ENCODE results near the gene EXOC1. TPM values are rescaled to one million over a fixed set of nuclear protein-coding genes. Genes with fewer than 3 reads are reported as not detected.

Gene EXOC1
- total and polyA plus RNA-seq, 2 experiments from 2014 or later = 13.4 to 22.2 TPM

DNA sequence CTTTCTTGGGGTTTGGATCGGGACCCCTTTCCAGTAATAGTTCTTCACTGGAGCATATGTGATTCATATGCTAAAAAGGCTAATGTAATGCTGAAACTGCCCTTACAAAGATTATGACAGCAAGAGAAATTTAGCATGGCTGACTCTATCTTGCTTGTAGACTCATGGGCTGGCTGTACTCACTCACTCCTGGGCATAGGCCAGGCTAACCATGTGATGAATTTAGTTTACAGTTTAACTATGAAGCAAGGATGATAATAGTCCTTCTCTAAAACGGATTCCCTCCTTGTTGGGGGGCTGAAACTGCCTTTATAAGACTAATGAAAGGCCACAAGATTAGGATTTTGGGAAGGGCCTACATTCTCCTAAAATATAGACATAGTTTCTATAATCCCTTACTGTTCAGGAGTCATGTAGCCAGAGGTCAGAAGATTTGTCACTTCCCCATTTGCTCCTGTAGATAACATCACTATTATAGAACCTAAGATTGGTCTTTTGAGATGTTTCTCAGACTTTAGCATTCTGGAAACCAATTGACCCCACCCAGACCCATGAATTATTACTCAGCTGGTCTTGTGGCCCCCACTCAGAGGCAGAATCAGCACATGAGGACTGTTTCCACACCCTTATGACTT lies 74.5 kb downstream of the EXOC1 start:
- no peaks in the 10 kb centered on the region for H4K20me1 ChIP-seq (replicated peaks; ENCODE audit: insufficient read depth)
- ATAC-seq (no peak), DNase-seq (ENCODE audit: low spot score) (no peak)
- H3K27ac ChIP-seq (ENCODE audit: low read depth) = no peak overlapping the region
- no peaks in the 10 kb centered on the region for H3K9me2 ChIP-seq (ENCODE audit: insufficient read depth)
- H3K27me3 ChIP-seq (ENCODE audit: insufficient read depth) = no peaks in the 10 kb centered on the region
- Mint-ChIP-seq H3K27ac (no peak overlapping the region), H3K9me3 (peaks cover 5% of the 10 kb centered on the region; the same call in 1 of the 3 replicates), H3K4me1 (peaks cover 28% of the 10 kb centered on the region), H3K36me3 (ENCODE audit: low read depth) (no peaks in the 10 kb centered on the region), H3K4me3 (no peak overlapping the region), H3K27me3 (ENCODE audit: insufficient read depth, low read depth, poor library complexity) (peaks cover 8% of the 10 kb centered on the region)
- H3K36me3 ChIP-seq (ENCODE audit: insufficient read depth) = no peaks in the 10 kb centered on the region
- H2AFZ ChIP-seq = no peak overlapping the region
- H3F3A ChIP-seq (replicated peaks; ENCODE audit: low read depth) = no peaks in the 10 kb centered on the region
- H3K4me3 ChIP-seq = no peak overlapping the region
- no peaks in the 10 kb centered on the region for H3K79me2 ChIP-seq (replicated peaks; ENCODE audit: insufficient read depth)
- no peak for TF ChIP-seq STAT1 (IDR thresholded peaks at IDR 0.05; ENCODE audit: unreplicated experiment)
- H3K4me2 ChIP-seq = no peak overlapping the region
- H3K4me1 ChIP-seq (ENCODE audit: insufficient read depth) = peaks cover 16% of the 10 kb centered on the region

DNA sequence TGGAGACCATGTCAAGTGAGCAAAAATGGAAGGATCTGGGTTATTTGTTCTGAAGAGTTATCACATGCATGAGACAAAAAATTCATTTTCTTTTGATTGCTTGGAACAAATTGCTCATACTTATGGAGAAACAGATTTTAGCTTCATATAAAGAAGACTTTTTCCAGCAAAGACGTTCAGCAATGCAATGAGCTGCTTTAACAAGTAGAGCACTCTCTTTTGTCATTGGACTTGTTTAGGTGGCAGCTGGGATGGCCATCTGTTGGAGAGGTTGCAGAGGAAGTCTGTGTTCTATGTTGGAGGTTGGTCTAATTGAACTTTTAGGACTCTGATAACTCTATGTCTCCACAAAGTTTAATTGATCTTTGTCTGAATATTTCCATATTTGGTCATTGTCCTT lies 75.4 kb downstream of the EXOC1 start:
- Histone ChIP-seq H3K27ac (ENCODE audit: low read depth) (no peak overlapping the region), H3K4me1 (ENCODE audit: insufficient read depth) (peaks cover 16% of the 10 kb centered on the region), H4K20me1 (replicated peaks; ENCODE audit: insufficient read depth) (no peaks in the 10 kb centered on the region), H3K9me2 (ENCODE audit: insufficient read depth) (no peaks in the 10 kb centered on the region), H3K36me3 (ENCODE audit: insufficient read depth) (no peaks in the 10 kb centered on the region), H3K27me3 (ENCODE audit: insufficient read depth) (no peaks in the 10 kb centered on the region), H3K79me2 (replicated peaks; ENCODE audit: insufficient read depth) (no peaks in the 10 kb centered on the region), H3K4me3 (no peak overlapping the region), H3K4me2 (no peak overlapping the region), H2AFZ (no peak overlapping the region), H3F3A (replicated peaks; ENCODE audit: low read depth) (no peaks in the 10 kb centered on the region)
- TF ChIP-seq EZH2 (IDR thresholded peaks at IDR 0.05; ENCODE audit: low read depth, unreplicated experiment) (no peak), ZNF114 (CRISPR knock-in tag; IDR thresholded peaks at IDR 0.05) (no peak), CREB1 (CRISPR knock-in tag; IDR thresholded peaks at IDR 0.05; ENCODE audit: low read depth) (no peak), POLR2AphosphoS5 (IDR thresholded peaks at IDR 0.05; ENCODE audit: low read depth) (no peak), STAT1 (IDR thresholded peaks at IDR 0.05; ENCODE audit: unreplicated experiment) (no peak), ZNF331 (CRISPR knock-in tag; IDR thresholded peaks at IDR 0.05; ENCODE audit: low read depth) (no peak), EZH2phosphoT487 (IDR thresholded peaks at IDR 0.05; ENCODE audit: unreplicated experiment) (no peak)
- TF ChIP-seq, protein P1, sequence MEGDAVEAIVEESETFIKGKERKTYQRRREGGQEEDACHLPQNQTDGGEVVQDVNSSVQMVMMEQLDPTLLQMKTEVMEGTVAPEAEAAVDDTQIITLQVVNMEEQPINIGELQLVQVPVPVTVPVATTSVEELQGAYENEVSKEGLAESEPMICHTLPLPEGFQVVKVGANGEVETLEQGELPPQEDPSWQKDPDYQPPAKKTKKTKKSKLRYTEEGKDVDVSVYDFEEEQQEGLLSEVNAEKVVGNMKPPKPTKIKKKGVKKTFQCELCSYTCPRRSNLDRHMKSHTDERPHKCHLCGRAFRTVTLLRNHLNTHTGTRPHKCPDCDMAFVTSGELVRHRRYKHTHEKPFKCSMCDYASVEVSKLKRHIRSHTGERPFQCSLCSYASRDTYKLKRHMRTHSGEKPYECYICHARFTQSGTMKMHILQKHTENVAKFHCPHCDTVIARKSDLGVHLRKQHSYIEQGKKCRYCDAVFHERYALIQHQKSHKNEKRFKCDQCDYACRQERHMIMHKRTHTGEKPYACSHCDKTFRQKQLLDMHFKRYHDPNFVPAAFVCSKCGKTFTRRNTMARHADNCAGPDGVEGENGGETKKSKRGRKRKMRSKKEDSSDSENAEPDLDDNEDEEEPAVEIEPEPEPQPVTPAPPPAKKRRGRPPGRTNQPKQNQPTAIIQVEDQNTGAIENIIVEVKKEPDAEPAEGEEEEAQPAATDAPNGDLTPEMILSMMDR (conservative IDR thresholded peaks at IDR 0.05; ENCODE audit: low read depth in 2 of 2) = no peak
- TF ChIP-seq, protein P2, sequence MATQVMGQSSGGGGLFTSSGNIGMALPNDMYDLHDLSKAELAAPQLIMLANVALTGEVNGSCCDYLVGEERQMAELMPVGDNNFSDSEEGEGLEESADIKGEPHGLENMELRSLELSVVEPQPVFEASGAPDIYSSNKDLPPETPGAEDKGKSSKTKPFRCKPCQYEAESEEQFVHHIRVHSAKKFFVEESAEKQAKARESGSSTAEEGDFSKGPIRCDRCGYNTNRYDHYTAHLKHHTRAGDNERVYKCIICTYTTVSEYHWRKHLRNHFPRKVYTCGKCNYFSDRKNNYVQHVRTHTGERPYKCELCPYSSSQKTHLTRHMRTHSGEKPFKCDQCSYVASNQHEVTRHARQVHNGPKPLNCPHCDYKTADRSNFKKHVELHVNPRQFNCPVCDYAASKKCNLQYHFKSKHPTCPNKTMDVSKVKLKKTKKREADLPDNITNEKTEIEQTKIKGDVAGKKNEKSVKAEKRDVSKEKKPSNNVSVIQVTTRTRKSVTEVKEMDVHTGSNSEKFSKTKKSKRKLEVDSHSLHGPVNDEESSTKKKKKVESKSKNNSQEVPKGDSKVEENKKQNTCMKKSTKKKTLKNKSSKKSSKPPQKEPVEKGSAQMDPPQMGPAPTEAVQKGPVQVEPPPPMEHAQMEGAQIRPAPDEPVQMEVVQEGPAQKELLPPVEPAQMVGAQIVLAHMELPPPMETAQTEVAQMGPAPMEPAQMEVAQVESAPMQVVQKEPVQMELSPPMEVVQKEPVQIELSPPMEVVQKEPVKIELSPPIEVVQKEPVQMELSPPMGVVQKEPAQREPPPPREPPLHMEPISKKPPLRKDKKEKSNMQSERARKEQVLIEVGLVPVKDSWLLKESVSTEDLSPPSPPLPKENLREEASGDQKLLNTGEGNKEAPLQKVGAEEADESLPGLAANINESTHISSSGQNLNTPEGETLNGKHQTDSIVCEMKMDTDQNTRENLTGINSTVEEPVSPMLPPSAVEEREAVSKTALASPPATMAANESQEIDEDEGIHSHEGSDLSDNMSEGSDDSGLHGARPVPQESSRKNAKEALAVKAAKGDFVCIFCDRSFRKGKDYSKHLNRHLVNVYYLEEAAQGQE (IDR thresholded peaks at IDR 0.05; ENCODE audit: unreplicated experiment) = no peak
- H3K36me3 Mint-ChIP-seq (ENCODE audit: low read depth) = no peaks in the 10 kb centered on the region; the same call in 2 of the 3 replicates
- ATAC-seq = no peak
- peaks cover 5% of the 10 kb centered on the region; the same call in 1 of the 3 replicates for H3K9me3 Mint-ChIP-seq
- DNase-seq (ENCODE audit: low spot score) = no peak
- H3K4me3 Mint-ChIP-seq = no peak overlapping the region
- H3K27ac Mint-ChIP-seq = no peak overlapping the region
- H3K4me1 Mint-ChIP-seq = peaks cover 28% of the 10 kb centered on the region
- peaks cover 5% of the 10 kb centered on the region for H3K27me3 Mint-ChIP-seq (ENCODE audit: insufficient read depth, low read depth, poor library complexity)
